Activated effector memory CD4-positive, alpha-beta T cell treated with anti-CD3 and anti-CD28 coated beads, Interleukin-2, amount 50 U/mL, for 16 hours (primary cell): ENCODE measurements around the gene SSBP3.
"Not testable (repeated sequence)": the region's sequence is repeated elsewhere in the genome, so short reads cannot be mapped to it uniquely, and the experiment has no call there.

Experiments
- DNase-seq: peaks from one replicate; pipeline ENCODE4 v3.0.0-alpha.2; 2020

The SSBP3 gene

DNA sequence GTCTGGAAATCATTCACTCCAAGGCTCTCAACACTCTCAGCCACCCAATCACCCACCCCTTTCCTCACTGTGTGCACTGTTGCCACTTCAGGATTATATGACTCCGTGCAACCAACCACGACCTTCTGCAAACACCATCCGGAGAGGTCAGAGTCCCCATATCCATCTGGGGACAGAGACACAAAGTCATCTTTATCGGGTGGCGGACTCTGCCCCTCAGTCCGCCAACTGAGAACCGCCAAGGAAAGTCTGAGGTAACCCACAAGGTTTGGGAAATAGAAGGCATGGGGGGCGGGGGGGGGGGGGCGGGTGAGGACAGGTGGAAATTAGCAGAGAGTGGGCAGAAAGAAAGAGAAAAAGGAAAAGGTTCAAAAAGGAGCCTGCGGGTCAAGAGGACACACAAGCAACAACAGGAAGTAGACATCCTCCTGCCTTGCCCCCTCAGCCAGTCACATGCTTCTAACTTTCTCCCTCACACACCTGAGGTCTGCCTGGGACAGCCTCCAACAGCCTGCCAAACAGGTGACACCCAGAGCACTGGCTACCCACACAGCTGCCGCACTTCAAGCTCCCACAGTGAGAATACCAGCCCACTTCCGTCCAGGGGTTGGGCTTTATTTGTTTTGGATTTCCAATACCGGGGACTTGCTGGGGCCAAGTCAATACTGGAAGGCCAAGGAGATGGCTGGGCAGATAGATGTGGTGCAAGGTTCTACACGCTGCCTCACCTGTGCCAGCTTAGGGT is 58.1 kb downstream of the SSBP3 start:
- DNase-seq = no peak

- no peak for DNase-seq
Observed at GRCh38 chr1:54347261-54347954, 58.8 kb downstream of the SSBP3 start.

DNA sequence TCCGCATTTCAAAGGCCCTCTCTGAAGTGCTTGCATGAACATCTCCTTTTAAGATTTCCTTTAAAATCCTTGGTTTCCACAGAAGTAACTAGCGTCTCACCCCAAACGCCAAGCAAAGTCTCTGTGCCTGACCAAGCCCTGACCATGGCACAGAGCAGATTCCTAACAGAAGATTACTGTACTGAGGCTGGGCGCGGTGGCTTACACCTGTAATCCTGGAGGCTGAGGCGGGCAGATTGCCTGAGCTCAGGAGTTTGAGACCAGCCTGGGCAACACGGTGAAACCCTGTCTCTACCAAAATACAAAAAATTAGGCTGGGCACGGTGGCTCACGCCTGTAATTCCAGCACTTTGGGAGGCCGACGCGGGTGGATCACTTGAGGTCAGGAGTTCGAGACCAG is 60.6 kb downstream of the SSBP3 start:
- not testable (repeated sequence) for DNase-seq

GRCh38 chr1:54345116-54345515 is 61.1 kb downstream of the SSBP3 start:
- DNase-seq = no peak

- DNase-seq = no peak
Observed at GRCh38 chr1:54342742-54343687, 63.2 kb downstream of the SSBP3 start.

DNA sequence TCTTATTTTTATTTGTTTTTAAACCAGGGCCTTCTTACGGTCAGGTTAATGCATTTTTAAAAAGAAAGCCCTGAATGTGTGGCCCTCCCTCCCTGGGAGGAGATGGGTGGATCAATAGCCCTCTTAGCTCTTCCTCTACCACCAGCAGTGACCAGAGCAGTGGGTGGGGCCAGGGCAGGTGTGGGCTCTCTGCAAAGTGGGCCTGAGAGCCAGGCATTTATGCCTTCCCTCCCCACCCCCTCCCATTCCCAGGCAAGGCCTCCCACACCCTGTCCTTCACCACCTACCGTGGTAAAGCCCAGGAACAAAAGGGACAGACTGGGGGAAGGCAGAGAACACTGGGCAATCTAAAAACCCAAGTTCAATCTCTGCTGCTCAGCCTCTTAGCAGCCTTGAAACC is 63.9 kb downstream of the SSBP3 start:
- no peak for DNase-seq

- no peak for DNase-seq
Observed at GRCh38 chr1:54341763-54342162, 64.4 kb downstream of the SSBP3 start.

DNA sequence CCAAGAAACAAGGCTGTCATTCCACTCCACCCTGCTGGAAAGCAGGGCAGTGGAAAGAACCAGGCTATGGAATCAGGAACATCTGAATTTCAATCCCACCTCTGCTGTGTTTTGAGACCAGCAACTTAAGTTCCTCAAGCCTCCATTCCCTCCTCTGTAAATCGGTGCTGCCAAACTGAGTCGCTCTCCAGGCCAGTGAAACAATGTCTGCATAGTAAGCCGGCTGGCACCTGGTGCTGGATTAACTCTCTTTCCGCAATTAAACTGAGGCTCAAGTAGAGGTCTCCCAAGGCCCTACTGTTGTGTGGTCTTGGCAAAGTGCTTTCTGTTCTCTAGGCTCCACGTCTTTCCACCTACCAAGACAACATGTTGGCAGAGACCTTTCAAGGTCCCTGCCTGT is 65.3 kb downstream of the SSBP3 start:
- no peak for DNase-seq

DNA sequence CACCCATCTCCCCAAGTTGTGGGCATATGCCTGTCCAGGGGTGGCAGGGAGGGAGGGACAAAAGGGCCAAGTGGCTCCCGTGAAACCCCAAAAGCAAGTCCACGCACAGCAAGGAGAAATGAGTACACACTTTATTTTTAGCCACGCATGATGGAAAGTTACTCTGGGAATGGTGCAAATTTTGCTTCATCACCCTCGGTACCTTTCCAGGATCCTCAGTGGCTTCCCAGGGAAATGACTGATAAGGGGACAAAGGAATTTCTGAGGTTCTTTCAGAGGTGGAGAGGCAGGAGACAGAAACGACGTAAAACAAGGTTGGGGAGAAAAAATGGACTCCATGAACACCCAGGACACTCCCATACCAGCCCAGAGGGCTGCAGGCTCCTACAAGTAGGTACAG is 65.8 kb downstream of the SSBP3 start:
- DNase-seq = no peak

DNA sequence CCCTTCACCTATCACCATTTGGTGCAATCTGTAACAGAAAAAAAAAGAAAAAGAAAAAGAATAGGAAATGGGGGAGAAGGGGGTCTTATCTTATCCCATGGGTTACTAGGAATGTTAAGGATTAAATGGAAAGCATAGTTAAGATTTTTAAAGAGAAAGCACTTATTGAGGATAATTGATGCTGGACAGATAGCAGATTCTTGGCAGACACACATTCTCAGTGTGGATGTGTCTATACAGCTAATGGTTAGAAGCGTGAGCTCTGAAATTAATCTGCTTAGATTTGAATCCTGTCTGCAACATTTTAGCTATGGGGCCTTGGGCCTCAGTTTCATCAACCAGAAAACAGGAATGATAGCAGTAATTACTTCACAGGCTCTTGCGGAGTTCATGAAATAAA is 67.1 kb downstream of the SSBP3 start:
- no peak for DNase-seq

DNA sequence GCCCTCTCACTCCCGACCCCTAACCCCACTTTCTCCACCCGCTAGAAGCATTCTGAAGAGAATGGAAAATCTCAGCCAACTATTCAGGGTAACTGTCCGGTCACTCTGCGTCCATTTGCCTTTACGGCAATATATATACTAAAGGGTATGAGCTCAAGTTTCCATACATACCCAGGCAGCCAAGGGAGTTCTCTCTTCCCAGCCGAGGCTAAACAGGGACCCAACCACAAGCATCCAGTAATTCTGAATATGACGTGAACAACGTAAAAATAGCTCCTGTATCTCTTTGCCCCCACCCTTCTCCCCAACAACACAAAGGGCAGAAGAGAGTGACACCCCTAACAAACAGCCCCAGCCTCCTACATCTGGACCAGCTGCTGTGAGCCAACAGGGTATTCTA is 67.7 kb downstream of the SSBP3 start:
- no peak for DNase-seq

- no peak for DNase-seq
Observed at GRCh38 chr1:54337928-54338327, 68.3 kb downstream of the SSBP3 start.

DNA sequence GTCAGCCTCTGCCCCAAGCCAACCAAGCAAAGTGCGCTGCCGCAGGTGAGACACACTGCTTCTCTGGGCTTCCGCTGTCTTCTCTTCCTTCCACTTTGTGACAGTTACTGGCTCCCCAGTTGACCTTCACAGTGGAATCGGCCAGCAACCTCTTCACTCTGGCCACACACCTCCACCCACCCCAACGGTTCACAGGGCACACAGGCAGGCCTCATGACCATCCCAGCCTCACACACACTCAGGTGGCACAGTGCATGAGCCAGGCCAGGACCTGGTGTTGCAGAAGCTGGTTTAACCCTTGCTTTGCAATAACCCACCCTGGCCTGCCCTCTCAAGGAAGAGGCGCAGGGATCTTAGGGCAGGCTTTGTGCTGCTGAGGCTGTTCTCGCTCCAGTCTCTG is 69.2 kb downstream of the SSBP3 start:
- no peak for DNase-seq

- DNase-seq = no peak
Observed at GRCh38 chr1:54336116-54336515, 70.1 kb downstream of the SSBP3 start.

- DNase-seq = no peak
Observed at GRCh38 chr1:54335755-54336108, 70.5 kb downstream of the SSBP3 start.

- DNase-seq = no peak
Observed at GRCh38 chr1:54335011-54335754, 71.0 kb downstream of the SSBP3 start.

- no peak for DNase-seq
Observed at GRCh38 chr1:54332781-54333585, 73.2 kb downstream of the SSBP3 start.

DNA sequence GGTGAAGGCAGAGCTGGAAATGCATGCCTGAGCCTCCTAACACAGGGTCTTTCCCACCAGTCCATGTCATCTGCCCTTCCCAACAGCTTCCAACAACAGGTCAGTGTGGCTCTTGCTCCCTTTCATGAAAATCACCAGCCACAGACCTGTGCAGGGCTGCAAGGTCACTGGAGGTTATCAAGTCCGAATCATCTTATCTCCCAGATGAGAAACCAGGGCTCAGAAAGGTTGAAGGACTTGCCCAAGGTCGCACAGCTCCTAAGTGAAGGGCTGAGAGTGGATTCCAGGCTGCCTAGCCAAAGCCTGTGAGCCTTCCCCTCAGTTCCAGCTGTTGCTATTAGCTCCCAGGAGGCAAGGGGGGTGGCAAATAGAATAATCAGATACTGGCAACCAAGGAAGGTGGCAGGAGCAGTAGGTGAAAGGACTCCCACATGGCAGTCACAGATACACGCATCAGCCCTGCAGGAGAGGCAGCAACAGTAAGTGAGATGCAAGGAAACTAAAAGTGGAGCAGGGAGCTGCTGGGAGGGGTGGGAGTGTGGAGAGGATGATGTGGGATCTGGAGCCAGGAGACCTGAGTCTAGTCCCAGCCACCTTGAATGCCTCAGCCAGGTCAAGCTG is 74.2 kb downstream of the SSBP3 start:
- DNase-seq = no peak

DNA sequence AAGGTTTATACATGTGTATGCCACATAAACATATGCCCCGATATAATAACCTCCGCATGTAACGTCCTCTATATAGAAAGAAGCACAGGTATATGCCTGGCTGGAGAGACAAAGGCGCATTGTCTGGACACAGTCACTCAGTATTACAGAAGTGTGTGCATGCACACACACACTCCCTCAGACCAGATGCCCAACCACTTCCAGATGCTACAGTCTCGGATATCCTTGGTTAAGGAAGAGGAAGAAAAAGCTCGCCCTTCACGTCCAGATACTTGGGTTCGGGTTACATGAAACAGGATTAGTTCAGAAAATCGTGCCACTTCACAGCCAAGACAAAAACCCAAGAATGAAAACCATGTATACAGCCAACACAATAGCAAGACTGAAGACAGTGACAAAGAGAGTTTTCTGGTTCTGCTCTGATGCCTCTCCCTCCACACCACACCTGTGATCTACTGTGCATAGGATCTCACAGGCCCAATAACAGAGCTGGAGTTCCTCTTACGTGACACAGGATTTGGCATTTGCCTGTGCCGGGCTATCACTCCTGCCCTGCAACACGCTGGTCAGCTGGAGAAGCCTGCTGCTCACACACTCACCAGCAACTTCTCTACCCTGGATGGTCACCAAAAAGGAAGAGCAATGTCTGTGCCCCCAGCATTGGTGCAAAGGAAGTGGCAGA is 75.0 kb downstream of the SSBP3 start:
- no peak for DNase-seq

DNA sequence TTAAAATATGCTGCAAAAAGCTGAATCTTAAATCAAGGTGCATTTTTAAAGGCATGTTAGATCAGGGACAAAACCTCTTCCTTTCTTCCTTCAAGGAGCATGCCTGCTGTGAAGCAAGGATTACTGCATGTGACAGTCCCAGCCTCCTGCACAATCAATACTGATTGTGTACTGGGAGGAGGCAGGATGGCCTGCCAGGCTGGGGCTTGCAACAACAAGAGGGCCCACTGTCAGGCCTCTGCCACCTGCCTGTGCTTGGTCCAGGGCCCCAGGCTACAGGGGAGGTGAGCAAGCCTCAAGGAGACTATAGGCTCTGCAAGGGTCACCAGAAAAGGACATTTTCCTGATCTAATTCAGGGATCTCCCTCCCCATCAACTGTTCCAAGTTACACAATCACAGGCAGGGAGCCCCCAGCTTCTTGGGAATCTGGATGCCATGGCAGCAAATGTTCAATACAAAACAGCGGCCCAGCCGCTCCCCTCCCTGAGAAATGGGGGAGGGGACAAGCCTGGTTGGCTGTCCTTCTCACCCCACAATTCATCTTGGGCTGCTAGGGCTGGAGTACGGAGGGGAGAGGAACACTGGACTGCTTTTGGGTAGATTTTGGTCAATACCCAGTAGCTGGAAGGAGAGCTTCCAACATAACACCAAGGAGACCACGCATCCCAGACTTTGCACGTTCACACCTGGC is 76.7 kb downstream of the SSBP3 start:
- no peak for DNase-seq
